Thyroid gland (tissue), 4 donors: Measurements from ENCODE around the gene KDM4B. TPM values are rescaled to one million over a fixed set of nuclear protein-coding genes. Genes with fewer than 3 reads are reported as not detected.
"Not testable (repeated sequence)": the region's sequence is repeated elsewhere in the genome, so short reads cannot be mapped to it uniquely, and the experiment has no call there.

Source experiments
- DNase-seq, 2 donors: peaks; one replicate each; pipeline ENCODE4 v3.0.0-alpha.2; 2019
- H3K27ac ChIP-seq, 3 donors: fragments of 200-600 bp; sonication (generic); 1 replicate in 2 of 3; 2 replicates in 1 of 3; pipeline ENCODE4 v1.5.1; 2016 to 2019; ENCODE audit warnings: mild to moderate bottlenecking in 1 of 3, moderate library complexity in 1 of 3
- H3K27me3 ChIP-seq: fragments of 200-600 bp; sonication (generic); one replicate; pipeline ENCODE4 v1.5.1; 2019
- H3K36me3 ChIP-seq, 2 donors: fragments of 200-600 bp; sonication (generic); one replicate each; pipeline ENCODE4 v1.5.1; 2016 to 2019
- H3K4me1 ChIP-seq, 2 donors: fragments of 200-600 bp; sonication (generic); one replicate each; pipeline ENCODE4 v1.5.1; 2017 to 2019
- H3K4me3 ChIP-seq, 3 donors: fragments of 200-600 bp; sonication (generic); replicated peaks in 1 of 3; 1 replicate in 2 of 3; 2 replicates in 1 of 3; pipeline ENCODE4 v1.5.1; 2016; ENCODE audit warnings: mild to moderate bottlenecking in 1 of 3
- H3K9me3 ChIP-seq: fragments of 200-600 bp; sonication (generic); one replicate; pipeline ENCODE4 v1.5.1; 2017
- POLR2A ChIP-seq, 2 donors: fragments of 450-650 bp; IDR thresholded peaks; one replicate each; pipeline ENCODE4 v1.6.1; 2017; ENCODE audit warnings: antibody characterized with exemption in 2 of 2, mild to moderate bottlenecking in 2 of 2, moderate library complexity in 1 of 2
- WGBS, 2 donors: methylation state at CpG; one replicate each; pipeline ENCODE4 v1.1.5; 2017; 5-methylcytosine and 5-hydroxymethylcytosine counted together
- intact Hi-C: fragments of 100-400 bp; cut with DNase I; formaldehyde crosslinking; loops from one replicate; pipeline ENCODE4 v1.15.1; 2023
- total RNA-seq, 4 donors: library from RNA; depleted of rRNA; stranded (reverse); fragments of >200 nt; gene quantifications; one replicate each; pipeline ENCODE4 v1.2.3, GENCODE V29; 2016
- TF ChIP-seq, protein P1 (sequence below), 6 experiments: fragments of 200-600 bp in 3 of 6; fragments of 450-650 bp in 3 of 6; sonication (generic) in 3 of 6; IDR thresholded peaks; one replicate each; pipeline ENCODE4 v1.5.1; 2016 to 2019; ENCODE audit warnings: antibody characterized with exemption in 6 of 6, mild to moderate bottlenecking in 2 of 6, inconsistent platforms in 1 of 6, moderate library complexity in 1 of 6

Gene KDM4B
- total RNA-seq, 4 donors from 2014 or later = 44.3 to 87.2 (median 75.8) TPM

DNA sequence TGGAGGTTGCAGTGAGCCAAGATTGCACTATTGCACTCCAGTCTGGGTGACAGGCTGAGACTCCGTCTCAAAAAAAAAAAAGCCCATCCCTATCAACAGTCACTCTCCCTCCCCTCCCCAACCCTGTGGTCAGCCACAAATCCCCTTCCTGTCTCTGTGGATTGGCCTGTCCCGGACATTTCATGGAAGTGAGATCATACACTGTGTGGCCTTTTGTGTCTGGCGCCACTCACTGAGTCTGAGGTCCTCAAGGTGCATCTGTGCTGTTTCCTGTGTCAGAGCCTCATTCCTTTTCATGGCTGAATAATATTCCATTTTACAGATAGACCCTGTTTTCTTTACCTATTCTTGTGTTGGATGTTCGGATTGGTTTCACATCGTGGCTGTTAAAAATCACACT is 222.2 kb downstream of the KDM4B start:
- WGBS, 2 donors = 86 to 89% methylated on average over 5 of the region's 5 CpGs
- H3K9me3 ChIP-seq = no peaks in the 10 kb centered on the region
- H3K36me3 ChIP-seq = no peaks in the 10 kb centered on the region
- DNase-seq = no peak
- H3K4me1 ChIP-seq = peaks cover 0 to 3% of the 10 kb centered on the region in 2 donors
- no peak for TF ChIP-seq POLR2A (IDR thresholded peaks at IDR 0.05)
- TF ChIP-seq, protein P1, sequence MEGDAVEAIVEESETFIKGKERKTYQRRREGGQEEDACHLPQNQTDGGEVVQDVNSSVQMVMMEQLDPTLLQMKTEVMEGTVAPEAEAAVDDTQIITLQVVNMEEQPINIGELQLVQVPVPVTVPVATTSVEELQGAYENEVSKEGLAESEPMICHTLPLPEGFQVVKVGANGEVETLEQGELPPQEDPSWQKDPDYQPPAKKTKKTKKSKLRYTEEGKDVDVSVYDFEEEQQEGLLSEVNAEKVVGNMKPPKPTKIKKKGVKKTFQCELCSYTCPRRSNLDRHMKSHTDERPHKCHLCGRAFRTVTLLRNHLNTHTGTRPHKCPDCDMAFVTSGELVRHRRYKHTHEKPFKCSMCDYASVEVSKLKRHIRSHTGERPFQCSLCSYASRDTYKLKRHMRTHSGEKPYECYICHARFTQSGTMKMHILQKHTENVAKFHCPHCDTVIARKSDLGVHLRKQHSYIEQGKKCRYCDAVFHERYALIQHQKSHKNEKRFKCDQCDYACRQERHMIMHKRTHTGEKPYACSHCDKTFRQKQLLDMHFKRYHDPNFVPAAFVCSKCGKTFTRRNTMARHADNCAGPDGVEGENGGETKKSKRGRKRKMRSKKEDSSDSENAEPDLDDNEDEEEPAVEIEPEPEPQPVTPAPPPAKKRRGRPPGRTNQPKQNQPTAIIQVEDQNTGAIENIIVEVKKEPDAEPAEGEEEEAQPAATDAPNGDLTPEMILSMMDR (IDR thresholded peaks at IDR 0.05) = no peak
- no peak overlapping the region for H3K27ac ChIP-seq
- intact Hi-C loops = no loop called here
- no peaks in the 10 kb centered on the region for H3K27me3 ChIP-seq
- no peak overlapping the region for H3K4me3 ChIP-seq

DNA sequence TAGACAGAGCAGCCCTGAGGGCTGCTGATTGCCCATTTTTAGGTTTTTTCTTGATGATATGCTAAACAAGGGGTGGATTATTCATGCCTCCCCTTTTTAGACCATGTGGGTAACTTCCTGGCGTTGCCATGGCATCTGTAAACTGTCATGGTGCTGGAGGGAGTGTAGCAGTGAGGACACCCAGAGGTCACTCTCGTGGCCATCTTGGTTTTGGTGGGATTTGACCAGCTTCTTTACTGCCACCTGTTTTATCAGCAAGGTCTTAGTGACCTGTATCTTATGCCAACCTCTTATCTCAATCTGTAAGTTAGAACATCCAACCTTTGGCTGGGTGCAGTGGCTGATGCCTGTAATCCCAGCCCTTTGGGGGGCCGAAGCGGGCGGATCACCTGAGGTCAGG is 223.7 kb downstream of the KDM4B start:
- Histone ChIP-seq H3K27ac (no peak overlapping the region), H3K36me3 (no peaks in the 10 kb centered on the region), H3K4me3 (no peak overlapping the region), H3K4me1 (peaks cover 0 to 3% of the 10 kb centered on the region in 2 donors), H3K27me3 (no peaks in the 10 kb centered on the region), H3K9me3 (no peaks in the 10 kb centered on the region)
- intact Hi-C loops = no loop called here
- no peak for DNase-seq
- WGBS, 2 donors = 94 to 98% methylated on average over 5 of the region's 5 CpGs
- TF ChIP-seq POLR2A (IDR thresholded peaks at IDR 0.05) = no peak
- TF ChIP-seq, protein P1 (IDR thresholded peaks at IDR 0.05) = no peak

DNA sequence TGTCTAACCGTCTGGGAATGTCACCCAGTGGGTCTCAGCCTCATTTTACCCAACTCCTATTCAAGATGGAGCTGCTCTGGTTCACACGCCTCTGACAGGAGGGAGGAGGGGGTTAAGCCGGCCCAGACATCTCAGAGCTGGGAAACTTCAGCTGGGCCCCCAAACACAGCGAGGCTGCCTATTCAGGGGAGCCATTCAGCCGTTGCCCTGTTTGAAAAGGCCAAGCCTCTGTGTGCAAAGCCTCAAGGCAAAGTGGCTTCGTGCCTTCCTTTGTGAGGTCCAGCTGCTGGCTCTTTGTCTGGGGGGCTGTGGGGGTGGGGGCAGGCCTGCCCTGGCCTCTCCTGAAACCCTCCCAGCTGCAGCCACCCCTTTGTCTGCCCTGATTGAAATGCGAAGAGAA is 224.3 kb downstream of the KDM4B start:
- Histone ChIP-seq H3K4me3 (no peak overlapping the region), H3K27me3 (no peaks in the 10 kb centered on the region), H3K4me1 (peaks cover 0 to 3% of the 10 kb centered on the region in 2 donors), H3K27ac (no peak overlapping the region), H3K36me3 (no peaks in the 10 kb centered on the region), H3K9me3 (no peaks in the 10 kb centered on the region)
- TF ChIP-seq, protein P1 (IDR thresholded peaks at IDR 0.05) = no peak
- TF ChIP-seq POLR2A (IDR thresholded peaks at IDR 0.05) = no peak
- DNase-seq = no peak
- WGBS, 2 donors = 35 to 39% methylated on average over 7 of the region's 7 CpGs
- intact Hi-C loops = no loop called here

DNA sequence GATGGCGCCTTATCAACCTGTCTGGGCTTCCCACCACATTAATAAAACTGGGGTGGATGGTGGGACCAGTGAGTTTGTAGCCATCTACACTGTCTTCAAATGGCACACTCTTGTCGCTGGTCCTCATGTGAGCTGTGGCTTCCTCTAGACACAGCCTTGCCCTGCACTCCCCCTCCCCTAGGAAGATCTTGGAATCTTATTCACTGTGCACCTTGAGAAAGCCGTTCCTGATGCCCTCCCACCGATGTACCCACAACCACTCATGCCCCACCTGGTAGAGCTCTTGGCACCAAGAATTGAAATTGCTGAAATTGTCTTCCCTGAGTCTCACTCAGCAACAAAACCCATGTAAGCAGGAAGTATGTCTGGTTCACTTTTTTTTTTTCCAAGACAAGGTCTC is 225.7 kb downstream of the KDM4B start:
- intact Hi-C loops = no loop called here
- Histone ChIP-seq H3K9me3 (no peaks in the 10 kb centered on the region), H3K27me3 (no peaks in the 10 kb centered on the region), H3K36me3 (no peaks in the 10 kb centered on the region), H3K4me3 (no peak overlapping the region), H3K4me1 (peaks cover 0 to 3% of the 10 kb centered on the region in 2 donors), H3K27ac (no peak overlapping the region)
- DNase-seq = no peak
- TF ChIP-seq, protein P1 (IDR thresholded peaks at IDR 0.05) = no peak
- no peak for TF ChIP-seq POLR2A (IDR thresholded peaks at IDR 0.05)
- WGBS, 2 donors = 93 to 95% methylated on average over 4 of the region's 4 CpGs

DNA sequence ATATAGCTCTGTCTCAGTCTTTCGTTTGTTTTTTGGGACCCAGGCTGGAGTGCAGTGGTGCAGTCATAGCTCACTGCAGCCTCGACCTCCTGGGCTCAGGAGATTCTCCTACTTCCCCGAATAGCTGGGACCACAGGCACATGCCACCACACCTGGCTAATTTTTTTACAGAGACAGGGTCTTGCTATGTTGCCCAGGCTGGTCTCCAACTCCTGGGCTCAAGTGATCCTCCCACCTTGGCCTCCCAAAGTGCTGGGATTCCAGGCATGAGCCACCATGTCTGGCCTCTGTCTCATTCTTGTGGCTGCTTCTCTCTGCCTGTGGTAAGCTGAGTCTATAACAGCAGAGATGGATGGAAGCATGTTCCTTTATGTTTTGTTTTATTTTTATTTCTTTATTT is 226.7 kb downstream of the KDM4B start:
- H3K36me3 ChIP-seq, H3K27ac ChIP-seq, H3K4me1 ChIP-seq, H3K27me3 ChIP-seq, intact Hi-C loops, H3K4me3 ChIP-seq, H3K9me3 ChIP-seq, DNase-seq: not testable (repeated sequence)
- WGBS, 2 donors = 63 to 69% methylated on average over 3 of the region's 3 CpGs

DNA sequence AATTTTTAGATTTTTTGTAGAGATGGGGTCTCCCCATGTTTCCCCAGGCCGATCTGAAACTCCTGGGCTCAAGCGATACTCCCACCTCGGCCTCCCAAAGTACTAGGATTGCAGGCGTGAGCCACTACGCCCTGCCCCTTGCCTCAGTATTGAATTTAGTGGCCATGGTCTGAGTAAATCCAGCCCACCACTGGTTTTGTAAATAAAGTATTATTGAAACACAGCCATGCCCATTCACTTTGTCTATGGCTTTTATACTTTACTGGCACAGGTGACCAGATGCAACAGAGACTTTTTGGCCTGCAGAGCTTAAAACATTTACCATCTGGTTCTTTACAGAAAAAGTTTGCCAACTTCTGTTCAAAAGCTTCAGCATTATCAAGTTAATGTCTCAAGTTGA is 227.9 kb downstream of the KDM4B start:
- Histone ChIP-seq H3K9me3 (no peaks in the 10 kb centered on the region), H3K36me3 (no peaks in the 10 kb centered on the region), H3K27me3 (no peaks in the 10 kb centered on the region), H3K4me3 (no peak overlapping the region), H3K4me1 (peaks cover 0 to 3% of the 10 kb centered on the region in 2 donors), H3K27ac (no peak overlapping the region)
- 90 to 97% methylated on average over 5 of the region's 5 CpGs for WGBS, 2 donors
- no peak for DNase-seq
- intact Hi-C loops = no loop called here
- TF ChIP-seq POLR2A (IDR thresholded peaks at IDR 0.05) = no peak
- TF ChIP-seq, protein P1 (IDR thresholded peaks at IDR 0.05) = no peak
